Fibroblast of lung (primary cell): ENCODE data around the gene UBE2QL1. TPM values are rescaled to one million over a fixed set of nuclear protein-coding genes. Genes with fewer than 3 reads are reported as not detected.

ENCODE experiments used
- DNase-seq, 2 donors: peaks; one replicate each; pipeline versions ENCODE4 v3.0.0 to v3.0.0-alpha.2; 2010; ENCODE audit warnings: low read depth in 2 of 2
- H2AFZ ChIP-seq: 2 replicates; pipeline ENCODE4 v1.5.1; 2012; ENCODE audit warnings: low read length, control low read depth, inconsistent platforms
- H3K27ac ChIP-seq: 2 replicates; pipeline ENCODE4 v1.5.1; 2011; ENCODE audit warnings: low read length, control low read depth; ENCODE audit not compliant: insufficient read depth
- H3K27me3 ChIP-seq: 2 replicates; pipeline ENCODE4 v1.5.1; 2011; ENCODE audit warnings: mild to moderate bottlenecking, low read length; ENCODE audit not compliant: control insufficient read depth, insufficient read depth
- H3K36me3 ChIP-seq: 2 replicates; pipeline ENCODE4 v1.5.1; 2011; ENCODE audit warnings: low read length; ENCODE audit not compliant: control insufficient read depth, insufficient read depth
- H3K4me1 ChIP-seq: 2 replicates; pipeline ENCODE4 v1.5.1; 2011; ENCODE audit warnings: low read length; ENCODE audit not compliant: control insufficient read depth, insufficient read depth; ENCODE audit errors: extremely low read depth
- H3K4me2 ChIP-seq: 2 replicates; pipeline ENCODE4 v1.5.1; 2011; ENCODE audit warnings: low read length, control low read depth; ENCODE audit not compliant: insufficient read depth; ENCODE audit errors: extremely low read depth
- H3K4me3 ChIP-seq, 4 experiments: fragments of 200-600 bp in 1 of 4; sonication (generic) in 1 of 4; replicated peaks in 1 of 4; 2 replicates each; pipeline ENCODE4 v1.5.1; 2011 to 2016; ENCODE audit warnings: low read length in 4 of 4, low read depth in 3 of 4, mild to moderate bottlenecking in 3 of 4, control low read depth in 2 of 4, inconsistent platforms in 1 of 4, mixed read lengths in 1 of 4; ENCODE audit not compliant: insufficient read depth in 1 of 4; ENCODE audit errors: control extremely low read depth in 1 of 4
- H3K79me2 ChIP-seq: 2 replicates; pipeline ENCODE4 v1.5.1; 2012; ENCODE audit warnings: mild to moderate bottlenecking, low read length, inconsistent platforms; ENCODE audit not compliant: control insufficient read depth, insufficient read depth
- H3K9ac ChIP-seq: 2 replicates; pipeline ENCODE4 v1.5.1; 2011; ENCODE audit warnings: mild to moderate bottlenecking, low read length, control low read depth; ENCODE audit not compliant: insufficient read depth
- H3K9me3 ChIP-seq: 2 replicates; pipeline ENCODE4 v1.5.1; 2012; ENCODE audit warnings: low read depth, low read length; ENCODE audit not compliant: control insufficient read depth, insufficient read depth
- H4K20me1 ChIP-seq: 2 replicates; pipeline ENCODE4 v1.5.1; 2011; ENCODE audit warnings: low read length; ENCODE audit not compliant: control insufficient read depth, insufficient read depth; ENCODE audit errors: extremely low read depth
- CTCF ChIP-seq, 2 donors: IDR thresholded peaks in 1 of 2; conservative IDR thresholded peaks in 1 of 2; 1 replicate in 1 of 2; 2 replicates in 1 of 2; pipeline ENCODE4 v1.5.1; 2011 to 2012; ENCODE audit warnings: low read length in 2 of 2, control low read depth in 1 of 2, inconsistent platforms in 1 of 2, low read depth in 1 of 2, mild to moderate bottlenecking in 1 of 2
- EZH2 ChIP-seq: IDR thresholded peaks from 2 replicates; pipeline ENCODE4 v1.5.1; 2012; ENCODE audit warnings: low read length, control low read depth, mild to moderate bottlenecking; ENCODE audit errors: missing control alignments
- polyA plus RNA-seq, 2 donors: library from polyadenylated mRNA; depleted of rRNA in 1 of 2; stranded (reverse) in 1 of 2; unstranded in 1 of 2; fragments of >200 nt; gene quantifications; 2 replicates each; pipeline ENCODE4 v1.2.1, GENCODE V29; 2011 to 2012; ENCODE audit warnings: missing spikeins in 1 of 2
- total RNA-seq: library from RNA; depleted of rRNA; stranded (reverse); fragments of >200 nt; gene quantifications from 2 replicates; pipeline ENCODE4 v1.2.1, GENCODE V29; 2014

The UBE2QL1 gene
- total and polyA plus RNA-seq, 2 donors (not counting 1 experiment from before 2014, with no cell fraction given): not detected

GRCh38 chr5:6408260-6408596, 40.4 kb upstream of the UBE2QL1 start:
- no peak overlapping the region for H3K4me3 ChIP-seq
- TF ChIP-seq CTCF (conservative IDR thresholded peaks at IDR 0.05 in 1 of 2, IDR thresholded peaks at IDR 0.05 in 1 of 2; ENCODE audit: low read depth in 1 of 2, low read length in 2 of 2) (no peak), EZH2 (no peak)
- H3K9me3 ChIP-seq: no peaks in the 10 kb centered on the region
- H3K27ac ChIP-seq: no peak overlapping the region
- H4K20me1 ChIP-seq: no peaks in the 10 kb centered on the region
- H2AFZ ChIP-seq: no peak overlapping the region
- no peak for DNase-seq
- no peaks in the 10 kb centered on the region for H3K4me1 ChIP-seq
- H3K9ac ChIP-seq: no peak overlapping the region
- no peak overlapping the region for H3K4me2 ChIP-seq
- peaks cover 2% of the 10 kb centered on the region for H3K27me3 ChIP-seq
- H3K36me3 ChIP-seq: no peaks in the 10 kb centered on the region
- no peaks in the 10 kb centered on the region for H3K79me2 ChIP-seq

GRCh38 chr5:6408627-6409446, 39.8 kb upstream of the UBE2QL1 start:
- H3K36me3 ChIP-seq: no peaks in the 10 kb centered on the region
- H2AFZ ChIP-seq: no peak overlapping the region
- H3K27ac ChIP-seq: no peak overlapping the region
- H3K9me3 ChIP-seq: no peaks in the 10 kb centered on the region
- TF ChIP-seq CTCF (conservative IDR thresholded peaks at IDR 0.05 in 1 of 2, IDR thresholded peaks at IDR 0.05 in 1 of 2; ENCODE audit: low read depth in 1 of 2, low read length in 2 of 2) (no peak), EZH2 (no peak)
- no peaks in the 10 kb centered on the region for H3K79me2 ChIP-seq
- H3K9ac ChIP-seq: no peak overlapping the region
- H4K20me1 ChIP-seq: no peaks in the 10 kb centered on the region
- no peaks in the 10 kb centered on the region for H3K4me1 ChIP-seq
- DNase-seq: no peak
- H3K27me3 ChIP-seq: peaks cover 2% of the 10 kb centered on the region
- no peak overlapping the region for H3K4me2 ChIP-seq
- no peak overlapping the region for H3K4me3 ChIP-seq

GRCh38 chr5:6410421-6410820, 38.2 kb upstream of the UBE2QL1 start:
- no peaks in the 10 kb centered on the region for H3K79me2 ChIP-seq
- H3K27me3 ChIP-seq: peaks cover 2% of the 10 kb centered on the region
- H3K4me2 ChIP-seq: no peak overlapping the region
- no peaks in the 10 kb centered on the region for H3K9me3 ChIP-seq
- no peaks in the 10 kb centered on the region for H3K36me3 ChIP-seq
- H3K4me3 ChIP-seq: no peak overlapping the region
- no peak overlapping the region for H3K27ac ChIP-seq
- H4K20me1 ChIP-seq: no peaks in the 10 kb centered on the region
- no peak for TF ChIP-seq CTCF (conservative IDR thresholded peaks at IDR 0.05 in 1 of 2, IDR thresholded peaks at IDR 0.05 in 1 of 2; ENCODE audit: low read depth in 1 of 2, low read length in 2 of 2)
- TF ChIP-seq EZH2: no peak
- no peak overlapping the region for H2AFZ ChIP-seq
- no peak for DNase-seq
- H3K4me1 ChIP-seq: no peaks in the 10 kb centered on the region
- no peak overlapping the region for H3K9ac ChIP-seq
